Measurements from ENCODE around the gene HMCN2.

HMCN2 gene

GRCh38 chr9:130265431-130266235 lies at the start of gene HMCN2:
HMCN2 (plus strand) TSS chr9:130265760; CDS start chr9:130265879, 119 bp downstream.
- no peak for DNase-seq

DNA sequence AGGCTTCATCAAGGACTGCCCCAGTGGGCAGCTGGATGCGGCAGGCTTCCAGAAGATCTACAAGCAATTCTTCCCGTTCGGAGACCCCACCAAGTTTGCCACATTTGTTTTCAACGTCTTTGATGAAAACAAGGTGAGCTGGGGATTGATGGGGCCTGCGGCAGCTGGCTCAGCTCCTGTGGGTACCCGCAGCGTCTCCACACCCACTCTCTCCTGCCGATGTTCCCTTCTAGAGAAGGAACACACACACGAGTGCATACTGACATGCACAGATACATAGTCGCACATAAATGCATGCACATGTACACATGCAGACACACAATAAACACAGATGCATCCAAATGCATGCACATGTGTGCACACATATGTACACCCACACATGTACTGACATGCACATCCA lies 47.7 kb upstream of the HMCN2 start:
- no peak for DNase-seq

- DNase-seq, result no peak
These were observed 45.9 kb upstream of the HMCN2 start for GRCh38 chr9:130219661-130220096.

- DNase-seq, result no peak
These were observed 45.2 kb upstream of the HMCN2 start for GRCh38 chr9:130220352-130220751.

DNA sequence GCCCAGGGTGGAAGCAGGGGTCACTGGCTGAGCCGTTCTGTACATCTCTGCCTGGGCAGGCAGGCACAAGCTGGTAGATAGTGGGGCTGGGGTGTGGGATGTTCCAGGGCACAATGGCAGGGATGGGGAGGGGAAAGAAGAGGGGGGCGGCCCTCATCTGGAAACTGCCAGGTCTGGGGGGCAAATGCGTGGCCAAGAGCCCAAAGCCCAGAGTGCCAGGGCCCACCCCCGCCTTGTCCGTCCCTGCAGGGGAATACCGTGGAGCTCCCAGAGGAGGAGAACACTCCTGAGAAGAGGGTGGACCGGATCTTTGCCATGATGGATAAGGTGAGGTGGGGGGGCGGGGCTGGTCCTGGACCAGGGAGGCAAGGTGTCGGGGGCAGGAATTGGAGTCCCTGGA lies 42.7 kb upstream of the HMCN2 start:
- DNase-seq, result no peak

DNA sequence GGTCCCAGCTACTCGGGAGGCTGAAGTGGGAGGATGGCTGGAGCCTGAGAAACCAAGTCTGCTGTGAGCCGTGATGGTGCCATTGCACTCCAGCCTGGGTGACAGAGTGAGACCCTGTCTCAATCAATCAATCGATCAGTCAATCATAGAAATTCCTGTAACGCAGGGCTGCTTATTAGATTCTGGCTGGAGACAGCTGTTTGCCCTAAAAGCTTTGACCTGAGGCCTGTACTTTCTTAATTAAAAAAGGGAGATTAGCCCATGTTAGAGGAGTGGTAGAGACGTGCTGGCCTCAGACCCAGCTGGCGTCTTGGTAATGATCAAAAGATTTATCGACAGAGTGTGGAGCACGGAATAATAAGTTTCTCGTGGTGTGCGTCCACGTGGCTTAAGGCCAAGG lies 40.5 kb upstream of the HMCN2 start:
- no peak for DNase-seq

GRCh38 chr9:130225586-130225985 lies 40.0 kb upstream of the HMCN2 start:
- DNase-seq, result no peak

- DNase-seq, result no peak
These were observed 39.4 kb upstream of the HMCN2 start for GRCh38 chr9:130226112-130226511.

GRCh38 chr9:130227833-130228232 lies 37.7 kb upstream of the HMCN2 start:
- DNase-seq, result no peak

- DNase-seq, result no peak
These were observed 35.8 kb upstream of the HMCN2 start for GRCh38 chr9:130229759-130230158.

DNA sequence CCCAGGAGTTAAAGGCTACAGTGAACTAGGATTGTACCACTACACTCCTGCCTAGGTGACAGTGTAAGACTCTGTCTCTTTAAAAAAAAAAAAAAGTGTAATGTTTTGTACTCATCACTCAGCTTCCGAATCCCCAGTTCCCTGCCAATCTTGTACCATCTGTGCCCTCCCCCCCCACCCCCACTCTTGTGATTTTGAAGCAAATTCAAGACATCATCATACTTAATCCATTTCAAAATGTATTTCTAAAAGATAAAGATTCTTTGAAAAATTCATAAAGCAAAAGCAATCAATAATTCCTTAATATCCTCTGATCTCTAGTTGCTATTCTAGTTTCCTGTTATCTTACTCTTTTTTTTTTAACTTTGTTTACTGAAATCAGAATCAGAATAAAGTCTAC lies 34.9 kb upstream of the HMCN2 start:
- no peak for DNase-seq

- no peak for DNase-seq
These were observed 32.5 kb upstream of the HMCN2 start for GRCh38 chr9:130232899-130233586.

- no peak for DNase-seq
These were observed 32.0 kb upstream of the HMCN2 start for GRCh38 chr9:130233587-130233945.

- DNase-seq, result no peak
These were observed 31.0 kb upstream of the HMCN2 start for GRCh38 chr9:130234340-130235260.

DNA sequence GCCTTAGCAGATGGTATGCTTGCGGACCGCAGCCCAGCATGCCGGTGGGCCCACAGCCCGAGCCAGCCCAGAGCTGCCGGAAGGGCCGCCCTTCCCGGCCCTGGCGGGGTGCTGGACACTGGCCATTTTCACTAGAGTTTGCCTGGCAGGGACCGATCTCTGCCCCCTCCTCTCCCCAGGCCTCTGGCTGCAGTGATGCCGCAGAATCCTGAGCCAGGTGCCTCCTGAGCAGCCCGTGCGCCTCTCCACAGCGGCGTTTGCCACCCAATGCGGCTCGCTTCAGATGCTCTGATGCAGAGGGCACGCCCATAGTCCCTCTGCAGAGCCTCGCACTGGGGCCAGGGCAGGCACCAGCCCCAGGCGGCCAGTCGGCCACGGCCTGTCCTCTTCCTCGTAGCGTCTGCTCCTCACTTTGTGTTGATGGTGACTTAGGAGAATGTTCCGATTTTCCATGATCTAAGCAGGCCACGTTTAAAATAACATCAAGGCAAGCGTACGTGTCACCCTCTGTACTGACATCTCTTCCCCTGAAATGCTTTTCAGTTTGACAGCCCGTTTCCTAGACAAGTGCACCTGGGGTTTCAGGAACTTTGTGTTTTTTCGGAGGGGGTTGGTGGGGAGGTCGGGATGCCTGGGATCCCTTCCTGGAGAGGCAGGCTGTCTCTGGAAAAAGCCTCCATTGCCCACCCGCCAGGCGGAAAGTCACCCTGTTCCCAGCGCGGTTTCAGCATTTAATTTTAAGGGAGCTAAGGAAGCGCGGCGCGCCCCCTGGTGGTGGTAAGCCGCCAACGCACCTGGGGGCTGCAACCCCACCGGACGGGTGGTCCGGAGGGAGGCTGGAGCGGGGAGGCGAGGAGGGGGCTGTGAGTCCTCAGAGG lies 29.8 kb upstream of the HMCN2 start:
- DNase-seq, result peak; percentile 7 to 40

DNA sequence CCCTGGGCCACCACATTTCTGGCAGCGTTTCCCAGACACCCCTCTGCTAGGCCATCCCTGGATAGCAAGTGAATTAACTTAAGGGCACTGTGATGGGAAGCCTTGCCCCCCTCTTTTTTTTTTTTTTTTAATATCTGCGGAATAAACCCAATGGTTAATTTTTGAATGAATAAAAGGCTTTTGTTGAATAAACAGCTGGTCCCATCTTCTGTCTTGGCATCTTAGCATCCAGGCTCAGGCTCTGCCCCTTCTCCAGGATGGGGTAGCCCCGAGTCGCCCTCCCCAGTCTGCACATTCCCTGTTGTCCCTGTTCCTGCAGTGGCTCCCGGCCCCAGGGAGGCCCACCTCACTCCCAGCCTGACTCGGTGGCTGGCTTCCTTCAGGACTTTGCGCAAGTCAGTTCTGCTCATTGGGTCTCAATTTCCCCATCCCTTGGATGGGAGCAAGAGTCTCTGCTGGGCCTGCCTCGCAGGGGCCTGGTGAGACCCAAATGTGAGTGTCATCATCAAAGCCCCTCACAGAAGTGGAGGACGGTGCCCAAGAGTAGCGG lies 29.0 kb upstream of the HMCN2 start:
- no peak for DNase-seq

DNA sequence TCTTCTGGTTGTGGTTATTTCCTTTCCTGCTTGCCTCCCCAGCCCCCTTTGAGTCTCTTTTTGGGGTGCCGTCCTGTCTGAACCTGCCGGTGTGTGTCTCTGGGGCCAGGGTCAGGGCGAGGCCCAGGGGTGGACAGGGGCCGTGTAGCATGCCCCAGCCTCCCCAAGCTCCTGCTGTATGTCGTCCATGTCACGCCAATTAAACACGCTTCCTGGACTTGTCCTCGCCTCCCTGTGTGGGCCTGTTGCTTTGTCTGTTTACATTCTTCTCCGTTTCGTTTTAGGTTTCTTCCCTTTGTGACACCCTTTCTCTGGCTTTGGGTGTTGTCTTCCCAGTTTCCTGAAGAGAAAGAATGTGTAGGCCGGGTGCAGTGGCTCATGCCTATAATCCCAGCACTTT lies 28.5 kb upstream of the HMCN2 start:
- no peak for DNase-seq

DNA sequence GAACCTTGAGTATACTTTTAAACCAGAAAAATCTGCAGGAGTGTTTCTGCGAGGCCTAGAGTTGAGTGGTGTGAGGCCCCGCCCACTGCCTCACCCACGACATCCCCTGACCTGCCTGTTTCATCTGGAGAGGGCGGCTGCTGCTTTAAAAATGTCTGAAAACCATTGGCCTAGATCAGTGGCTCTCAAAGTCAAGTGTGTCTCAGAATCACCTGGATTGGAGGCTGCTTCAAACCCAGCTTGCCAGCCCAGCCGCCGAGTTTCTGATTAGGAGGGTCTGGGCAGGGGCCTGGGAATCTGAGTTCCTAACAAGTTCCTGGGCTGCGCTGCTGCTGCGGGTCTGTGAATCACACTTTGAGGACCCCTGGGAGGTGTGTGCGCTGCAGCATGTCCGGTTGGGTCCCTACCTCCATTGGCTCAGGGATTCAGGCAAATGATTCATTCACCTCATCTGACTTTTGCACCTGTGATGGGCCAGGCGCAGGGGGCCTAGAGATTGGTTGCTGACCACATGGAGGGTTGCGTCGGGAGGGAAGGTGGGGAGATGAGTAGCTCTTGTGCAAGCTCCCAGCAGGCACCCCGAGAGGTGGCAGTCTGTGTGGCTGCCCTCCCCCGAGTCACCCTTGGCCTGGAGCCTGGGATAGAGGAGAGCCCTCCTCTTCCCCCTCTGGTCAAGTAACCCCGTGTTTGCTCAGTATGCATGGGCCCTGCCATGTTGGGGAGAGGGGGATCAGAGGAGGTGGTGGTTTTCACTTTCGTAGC lies 27.6 kb upstream of the HMCN2 start:
- DNase-seq, result no peak

DNA sequence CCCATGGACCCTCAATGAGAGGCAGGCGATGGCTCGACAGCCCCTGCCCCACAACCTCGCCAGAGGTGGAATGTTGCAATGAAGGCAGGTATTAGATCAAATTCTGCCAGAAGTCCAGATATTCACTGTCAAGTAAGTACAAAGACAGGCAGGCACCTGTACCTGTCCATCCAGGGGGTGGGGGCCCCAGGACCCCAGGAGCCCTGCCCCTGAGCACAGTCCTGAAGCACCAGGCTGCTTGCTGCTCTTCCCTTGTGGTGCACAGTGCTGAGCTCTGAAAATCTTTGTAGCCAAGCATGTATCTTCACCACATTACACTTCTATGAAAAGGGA lies 26.2 kb upstream of the HMCN2 start:
- no peak for DNase-seq

GRCh38 chr9:130239741-130240241 lies 25.8 kb upstream of the HMCN2 start:
- DNase-seq, result no peak

Data from bone marrow (tissue), 2 donors.